ENCODE data around the gene PALLD. TPM values are rescaled to one million over a fixed set of nuclear protein-coding genes. Genes with fewer than 3 reads are reported as not detected.

The PALLD gene
- total RNA-seq, 2 experiments from 2014 or later = 0.49 to 0.78 TPM

GRCh38 chr4:168719725-168720124 lies 222.9 kb downstream of the PALLD start:
- Mint-ChIP-seq H3K36me3 (ENCODE audit: low read depth) (no peaks in the 10 kb centered on the region), H3K27ac (no peak overlapping the region), H3K27me3 (no peaks in the 10 kb centered on the region), H3K9me3 (peaks cover 3% of the 10 kb centered on the region), H3K4me1 (ENCODE audit: low read depth) (peaks cover 12% of the 10 kb centered on the region), H3K4me3 (no peak overlapping the region)
- Histone ChIP-seq H3K36me3 (ENCODE audit: insufficient read depth, low read length) (no peaks in the 10 kb centered on the region), H3K27ac (ENCODE audit: low read depth in 1 of 2, low read length in 2 of 2) (no peak overlapping the region), H3K4me1 (ENCODE audit: insufficient read depth, low read length) (no peaks in the 10 kb centered on the region), H3K9me3 (ENCODE audit: control insufficient read depth in 1 of 2, insufficient read depth in 1 of 2, low read length in 2 of 2) (peaks cover 0 to 2% of the 10 kb centered on the region in 2 experiments), H3K27me3 (ENCODE audit: control insufficient read depth in 1 of 2, insufficient read depth in 2 of 2, low read length in 2 of 2) (no peaks in the 10 kb centered on the region), H3K4me3 (ENCODE audit: low read length) (no peak overlapping the region)
- no peak for ATAC-seq (ENCODE audit: poor library complexity)
- intact Hi-C loops (cut with DNase I, micrococcal nuclease) = no loop called here
- no peak for DNase-seq
- TF ChIP-seq CTCF (IDR thresholded peaks at IDR 0.05) = no peak
- ChIA-PET POLR2A (no interaction called here), CTCF (no interaction called here)

DNA sequence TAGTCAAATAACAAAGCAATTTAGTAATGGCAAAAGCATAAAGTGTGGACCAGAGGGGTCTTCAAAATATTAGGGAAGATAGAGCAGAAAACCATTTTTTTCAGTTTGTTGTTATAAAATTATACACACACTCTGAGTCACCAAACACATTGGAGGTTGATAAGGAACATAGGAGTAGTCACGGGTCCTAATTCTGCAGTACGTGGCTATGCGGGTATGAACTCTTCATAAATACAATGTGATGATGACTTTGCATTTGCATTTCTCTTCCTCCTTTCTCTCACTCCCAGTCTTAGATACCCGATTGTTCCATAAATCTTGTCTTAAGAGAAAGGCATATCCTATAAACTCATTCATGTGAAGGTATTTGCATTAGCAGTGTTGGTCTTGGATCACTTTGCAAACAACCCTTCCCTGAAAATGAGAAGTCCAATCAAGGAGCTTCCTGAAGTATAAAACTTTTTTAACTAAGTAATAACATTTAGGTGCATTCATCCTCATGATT lies 223.6 kb downstream of the PALLD start:
- H3K9me3 Mint-ChIP-seq = peaks cover 3% of the 10 kb centered on the region
- H3K27me3 ChIP-seq (ENCODE audit: control insufficient read depth in 1 of 2, insufficient read depth in 2 of 2, low read length in 2 of 2) = no peaks in the 10 kb centered on the region
- DNase-seq (no peak), ATAC-seq (ENCODE audit: poor library complexity) (no peak)
- no peak for TF ChIP-seq CTCF (IDR thresholded peaks at IDR 0.05)
- no peaks in the 10 kb centered on the region for H3K36me3 ChIP-seq (ENCODE audit: insufficient read depth, low read length)
- H3K27ac ChIP-seq (ENCODE audit: low read depth in 1 of 2, low read length in 2 of 2) = no peak overlapping the region
- intact Hi-C loops (cut with DNase I, micrococcal nuclease) = no loop called here
- peaks cover 12% of the 10 kb centered on the region for H3K4me1 Mint-ChIP-seq (ENCODE audit: low read depth)
- no peaks in the 10 kb centered on the region for H3K27me3 Mint-ChIP-seq
- ChIA-PET POLR2A (no interaction called here), CTCF (no interaction called here)
- H3K4me3 Mint-ChIP-seq = no peak overlapping the region
- H3K4me3 ChIP-seq (ENCODE audit: low read length) = no peak overlapping the region
- H3K9me3 ChIP-seq (ENCODE audit: control insufficient read depth in 1 of 2, insufficient read depth in 1 of 2, low read length in 2 of 2) = peaks cover 0 to 2% of the 10 kb centered on the region in 2 experiments
- H3K4me1 ChIP-seq (ENCODE audit: insufficient read depth, low read length) = no peaks in the 10 kb centered on the region
- no peak overlapping the region for H3K27ac Mint-ChIP-seq
- no peaks in the 10 kb centered on the region for H3K36me3 Mint-ChIP-seq (ENCODE audit: low read depth)

DNA sequence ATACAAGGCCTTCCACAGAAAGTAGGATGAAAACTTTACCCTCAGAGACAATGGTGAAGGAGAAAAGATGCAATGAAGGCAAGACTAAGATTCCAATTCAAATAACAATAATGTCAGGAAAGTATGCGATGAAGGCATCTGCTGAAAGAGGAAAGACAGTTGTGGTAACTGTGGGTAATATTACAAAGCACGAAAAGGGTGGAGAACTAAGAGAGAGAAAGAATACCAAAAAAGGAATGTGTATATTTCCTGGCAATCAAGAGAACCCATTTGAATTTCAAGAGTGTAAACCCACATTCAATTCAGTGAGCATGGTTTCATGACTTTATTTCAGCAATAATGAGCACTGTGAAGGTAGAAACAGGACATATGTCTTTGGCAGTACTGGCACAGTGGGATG lies 225.5 kb downstream of the PALLD start:
- Histone ChIP-seq H3K4me3 (ENCODE audit: low read length) (no peak overlapping the region), H3K27me3 (ENCODE audit: control insufficient read depth in 1 of 2, insufficient read depth in 2 of 2, low read length in 2 of 2) (no peaks in the 10 kb centered on the region), H3K9me3 (ENCODE audit: control insufficient read depth in 1 of 2, insufficient read depth in 1 of 2, low read length in 2 of 2) (peaks cover 0 to 2% of the 10 kb centered on the region in 2 experiments), H3K4me1 (ENCODE audit: insufficient read depth, low read length) (no peaks in the 10 kb centered on the region), H3K27ac (ENCODE audit: low read depth in 1 of 2, low read length in 2 of 2) (no peak overlapping the region), H3K36me3 (ENCODE audit: insufficient read depth, low read length) (no peaks in the 10 kb centered on the region)
- intact Hi-C loops (cut with DNase I, micrococcal nuclease) = no loop called here
- no peak for ATAC-seq (ENCODE audit: poor library complexity)
- DNase-seq = no peak
- ChIA-PET CTCF (no interaction called here), POLR2A (no interaction called here)
- Mint-ChIP-seq H3K4me1 (ENCODE audit: low read depth) (peaks cover 12% of the 10 kb centered on the region), H3K27me3 (no peaks in the 10 kb centered on the region), H3K27ac (no peak overlapping the region), H3K4me3 (no peak overlapping the region), H3K36me3 (ENCODE audit: low read depth) (no peaks in the 10 kb centered on the region), H3K9me3 (peaks cover 3% of the 10 kb centered on the region)
- TF ChIP-seq CTCF (IDR thresholded peaks at IDR 0.05) = no peak
